Mesangial cell (primary cell): ENCODE measurements around the gene PPM1D. TPM values are rescaled to one million over a fixed set of nuclear protein-coding genes. Genes with fewer than 3 reads are reported as not detected.

Experiments used
- total RNA-seq: library from RNA; depleted of rRNA; stranded (reverse); fragments of >200 nt; gene quantifications from 2 replicates; pipeline ENCODE4 v1.2.3, GENCODE V29; 2015

Gene PPM1D
- total RNA-seq: 5.1 and 11.5 TPM in 2 replicates

GRCh38 chr17:60599620-60600489, at the start of gene PPM1D:
Gene PPM1D, plus strand, starts transcription at chr17:60600193. Its CDS starts 222 bp downstream, at chr17:60600415.

GRCh38 chr17:60677308-60678117, 77.5 kb downstream of the PPM1D start, which contains the start of gene BCAS3:
Gene BCAS3, plus strand, starts transcription at chr17:60677851.

Other genes with a start within 250 kb of the PPM1D start
- gene USP32, start 208.1 kb upstream of the PPM1D start, total RNA-seq: 21.0 and 39.0 TPM in 2 replicates
- gene CHCT1, start 177.7 kb upstream of the PPM1D start, total RNA-seq: not detected in 2 replicates
- gene APPBP2, start 74.0 kb upstream of the PPM1D start, total RNA-seq: 13.5 and 18.6 TPM in 2 replicates
- gene BCAS3, start 77.7 kb downstream of the PPM1D start, total RNA-seq: 5.9 and 17.5 TPM in 2 replicates